PFSK-1 (cell line): ENCODE measurements around the gene RAI2. TPM values are rescaled to one million over a fixed set of nuclear protein-coding genes. Genes with fewer than 3 reads are reported as not detected.

Experiments used
- FOXP2 ChIP-seq: optimal IDR thresholded peaks from 2 replicates; pipeline ENCODE3; 2011; ENCODE audit warnings: borderline replicate concordance, control low read depth, inconsistent platforms; ENCODE audit not compliant: insufficient read depth; ENCODE audit errors: extremely low read length, extremely low read depth
- POLR2AphosphoS5 ChIP-seq: IDR thresholded peaks from 2 replicates; pipeline ENCODE4 v1.6.1; 2012; ENCODE audit warnings: low read depth, mild to moderate bottlenecking, control low read depth, low read length, moderate library complexity
- SIN3A ChIP-seq: IDR thresholded peaks from 2 replicates; pipeline ENCODE4 v1.6.1; 2012; ENCODE audit warnings: mild to moderate bottlenecking, low read length, moderate library complexity, borderline replicate concordance; ENCODE audit not compliant: insufficient read depth
- TAF1 ChIP-seq: IDR thresholded peaks from 2 replicates; pipeline ENCODE4 v1.6.1; 2012; ENCODE audit warnings: low read length, control low read depth, borderline replicate concordance; ENCODE audit not compliant: insufficient read depth
- polyA plus RNA-seq: library from polyadenylated mRNA; unstranded; fragments of >200 nt; gene quantifications from one replicate; pipeline ENCODE4 v1.2.1, GENCODE V29; 2012; ENCODE audit warnings: low read depth, missing spikeins; ENCODE audit not compliant: insufficient read length
- TF ChIP-seq, protein P1 (sequence below), 2 experiments: IDR thresholded peaks; 2 replicates each; pipeline versions ENCODE4 v1.6.1 to v1.8.0; 2011 to 2012; ENCODE audit warnings: low read depth in 2 of 2, low read length in 2 of 2, control low read depth in 1 of 2, inconsistent platforms in 1 of 2, mild to moderate bottlenecking in 1 of 2, moderate library complexity in 1 of 2; ENCODE audit not compliant: insufficient read depth in 1 of 2

Gene RAI2
- polyA plus RNA-seq = not detected

DNA sequence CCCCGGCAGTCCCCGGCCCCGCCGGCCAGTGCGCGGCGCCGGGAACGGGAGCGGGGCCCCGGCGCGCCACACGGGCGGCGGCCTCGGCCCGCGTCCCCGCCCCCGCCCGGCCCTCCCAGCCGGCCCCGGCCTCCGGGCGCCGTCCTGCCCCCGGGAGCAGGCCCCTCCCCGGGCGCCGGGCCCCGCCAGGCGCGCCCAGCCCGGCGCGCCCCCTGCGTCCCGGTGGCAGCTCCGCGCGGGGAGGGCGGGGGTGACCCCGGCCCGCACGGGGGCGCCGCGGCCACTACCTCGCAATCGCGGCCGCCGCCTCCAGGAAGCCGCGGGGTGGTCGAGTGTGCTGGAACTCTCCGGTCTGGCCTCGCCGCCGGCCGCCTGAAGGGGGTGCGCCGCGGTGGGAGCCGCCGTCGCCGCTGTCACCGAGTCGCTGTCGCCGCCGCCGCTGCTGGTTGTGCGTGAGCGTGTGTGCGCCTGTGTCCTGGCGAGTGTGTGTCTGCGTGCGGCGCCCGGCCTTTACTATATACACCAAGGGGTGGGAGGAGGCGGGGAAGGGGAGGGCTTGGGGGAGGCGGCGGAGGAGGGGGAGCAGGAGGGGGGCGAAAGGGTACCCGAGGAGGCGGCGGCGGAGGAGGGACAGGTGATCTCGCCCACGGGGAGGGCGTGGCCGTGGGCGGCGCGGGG, at the start of gene RAI2:
Gene RAI2, minus strand, starts transcription at position 488 of the 678 bp plus-strand sequence. CDS start 59,288 bp downstream, outside the sequence.
- TF ChIP-seq POLR2AphosphoS5 (no peak), FOXP2 (no peak), SIN3A (no peak), TAF1 (no peak)
- TF ChIP-seq, protein P1, sequence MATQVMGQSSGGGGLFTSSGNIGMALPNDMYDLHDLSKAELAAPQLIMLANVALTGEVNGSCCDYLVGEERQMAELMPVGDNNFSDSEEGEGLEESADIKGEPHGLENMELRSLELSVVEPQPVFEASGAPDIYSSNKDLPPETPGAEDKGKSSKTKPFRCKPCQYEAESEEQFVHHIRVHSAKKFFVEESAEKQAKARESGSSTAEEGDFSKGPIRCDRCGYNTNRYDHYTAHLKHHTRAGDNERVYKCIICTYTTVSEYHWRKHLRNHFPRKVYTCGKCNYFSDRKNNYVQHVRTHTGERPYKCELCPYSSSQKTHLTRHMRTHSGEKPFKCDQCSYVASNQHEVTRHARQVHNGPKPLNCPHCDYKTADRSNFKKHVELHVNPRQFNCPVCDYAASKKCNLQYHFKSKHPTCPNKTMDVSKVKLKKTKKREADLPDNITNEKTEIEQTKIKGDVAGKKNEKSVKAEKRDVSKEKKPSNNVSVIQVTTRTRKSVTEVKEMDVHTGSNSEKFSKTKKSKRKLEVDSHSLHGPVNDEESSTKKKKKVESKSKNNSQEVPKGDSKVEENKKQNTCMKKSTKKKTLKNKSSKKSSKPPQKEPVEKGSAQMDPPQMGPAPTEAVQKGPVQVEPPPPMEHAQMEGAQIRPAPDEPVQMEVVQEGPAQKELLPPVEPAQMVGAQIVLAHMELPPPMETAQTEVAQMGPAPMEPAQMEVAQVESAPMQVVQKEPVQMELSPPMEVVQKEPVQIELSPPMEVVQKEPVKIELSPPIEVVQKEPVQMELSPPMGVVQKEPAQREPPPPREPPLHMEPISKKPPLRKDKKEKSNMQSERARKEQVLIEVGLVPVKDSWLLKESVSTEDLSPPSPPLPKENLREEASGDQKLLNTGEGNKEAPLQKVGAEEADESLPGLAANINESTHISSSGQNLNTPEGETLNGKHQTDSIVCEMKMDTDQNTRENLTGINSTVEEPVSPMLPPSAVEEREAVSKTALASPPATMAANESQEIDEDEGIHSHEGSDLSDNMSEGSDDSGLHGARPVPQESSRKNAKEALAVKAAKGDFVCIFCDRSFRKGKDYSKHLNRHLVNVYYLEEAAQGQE (IDR thresholded peaks at IDR 0.05; ENCODE audit: insufficient read depth in 1 of 2, low read depth in 2 of 2, low read length in 2 of 2) = no peak

DNA sequence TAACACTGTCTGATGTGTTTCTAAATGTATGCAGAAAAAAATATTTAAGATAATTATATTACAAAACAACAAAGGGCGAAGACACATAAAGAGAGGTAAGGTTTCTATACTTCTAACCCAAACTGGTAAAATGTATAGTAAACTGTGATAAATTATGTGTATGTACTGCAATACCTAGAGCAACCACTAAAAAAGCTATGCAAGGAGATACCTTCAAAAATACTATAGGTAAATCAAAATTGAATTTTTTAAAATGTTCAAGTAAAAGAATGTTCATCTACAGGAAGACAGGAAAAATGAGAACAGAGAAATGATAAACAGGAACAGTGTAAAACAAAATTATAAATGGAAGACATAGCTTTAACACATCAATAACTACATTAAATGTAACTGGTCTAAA, 27.3 kb upstream of the RAI2 start:
- TF ChIP-seq FOXP2 (no peak), SIN3A (no peak), TAF1 (no peak), POLR2AphosphoS5 (no peak)
- TF ChIP-seq, protein P1 (IDR thresholded peaks at IDR 0.05; ENCODE audit: insufficient read depth in 1 of 2, low read depth in 2 of 2, low read length in 2 of 2) = no peak

DNA sequence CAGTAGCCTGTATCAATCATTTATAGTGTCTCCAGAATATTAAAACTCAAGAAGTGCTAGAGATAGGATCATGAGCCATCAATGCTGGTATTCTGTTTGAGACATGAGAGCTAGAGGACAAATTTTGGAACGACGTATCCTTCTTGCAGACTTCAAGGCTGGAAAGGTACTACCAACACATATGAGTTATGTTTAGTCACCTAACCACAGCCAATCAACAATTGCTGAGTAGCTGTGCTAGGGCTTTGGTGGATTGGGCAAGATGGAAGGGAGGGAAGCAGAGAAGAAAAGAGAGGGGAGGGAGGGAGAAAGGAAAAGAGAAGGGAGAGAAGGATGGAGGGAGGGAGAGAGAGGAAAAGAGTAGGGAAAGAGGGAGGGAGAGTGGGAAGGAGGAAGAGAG, 21.6 kb upstream of the RAI2 start:
- TF ChIP-seq FOXP2 (no peak), TAF1 (no peak), POLR2AphosphoS5 (no peak), SIN3A (no peak)
- TF ChIP-seq, protein P1 (IDR thresholded peaks at IDR 0.05; ENCODE audit: insufficient read depth in 1 of 2, low read depth in 2 of 2, low read length in 2 of 2) = no peak

GRCh38 chrX:17878028-17878670, 17.1 kb upstream of the RAI2 start:
- no peak for TF ChIP-seq TAF1
- no peak for TF ChIP-seq SIN3A

DNA sequence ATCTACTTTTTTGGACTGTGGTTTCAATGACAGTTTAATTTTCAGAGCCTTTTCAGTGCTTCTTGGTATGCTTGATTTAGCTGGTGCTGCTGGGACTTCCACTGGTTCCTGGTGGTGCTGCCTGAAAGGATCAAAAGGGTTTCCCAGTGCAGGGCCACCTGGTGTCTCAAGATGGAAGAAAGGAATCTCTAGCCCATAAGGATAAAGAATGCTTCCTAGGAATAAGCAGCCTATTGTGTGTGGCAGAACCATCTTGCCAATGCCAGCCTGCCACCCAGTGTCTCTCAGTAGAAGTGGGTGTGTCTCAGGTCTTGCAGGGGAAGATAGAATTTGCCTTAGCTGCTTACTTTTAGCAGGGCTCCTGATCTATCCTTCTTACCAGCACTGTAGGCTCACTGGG, 15.0 kb upstream of the RAI2 start:
- TF ChIP-seq SIN3A (no peak), TAF1 (no peak), POLR2AphosphoS5 (no peak), FOXP2 (no peak)
- TF ChIP-seq, protein P1 (IDR thresholded peaks at IDR 0.05; ENCODE audit: insufficient read depth in 1 of 2, low read depth in 2 of 2, low read length in 2 of 2) = no peak
